Stimulated activated CD8-positive, alpha-beta memory T cell treated with anti-CD3 and anti-CD28 coated beads, Interleukin-15, amount 100 ng/mL, for 24 hours (primary cell): ENCODE results near the gene SRP68.

Experiments used
- DNase-seq: peaks from one replicate; pipeline ENCODE4 v3.0.0-alpha.2; 2020; ENCODE audit warnings: low read depth

Gene SRP68

DNA sequence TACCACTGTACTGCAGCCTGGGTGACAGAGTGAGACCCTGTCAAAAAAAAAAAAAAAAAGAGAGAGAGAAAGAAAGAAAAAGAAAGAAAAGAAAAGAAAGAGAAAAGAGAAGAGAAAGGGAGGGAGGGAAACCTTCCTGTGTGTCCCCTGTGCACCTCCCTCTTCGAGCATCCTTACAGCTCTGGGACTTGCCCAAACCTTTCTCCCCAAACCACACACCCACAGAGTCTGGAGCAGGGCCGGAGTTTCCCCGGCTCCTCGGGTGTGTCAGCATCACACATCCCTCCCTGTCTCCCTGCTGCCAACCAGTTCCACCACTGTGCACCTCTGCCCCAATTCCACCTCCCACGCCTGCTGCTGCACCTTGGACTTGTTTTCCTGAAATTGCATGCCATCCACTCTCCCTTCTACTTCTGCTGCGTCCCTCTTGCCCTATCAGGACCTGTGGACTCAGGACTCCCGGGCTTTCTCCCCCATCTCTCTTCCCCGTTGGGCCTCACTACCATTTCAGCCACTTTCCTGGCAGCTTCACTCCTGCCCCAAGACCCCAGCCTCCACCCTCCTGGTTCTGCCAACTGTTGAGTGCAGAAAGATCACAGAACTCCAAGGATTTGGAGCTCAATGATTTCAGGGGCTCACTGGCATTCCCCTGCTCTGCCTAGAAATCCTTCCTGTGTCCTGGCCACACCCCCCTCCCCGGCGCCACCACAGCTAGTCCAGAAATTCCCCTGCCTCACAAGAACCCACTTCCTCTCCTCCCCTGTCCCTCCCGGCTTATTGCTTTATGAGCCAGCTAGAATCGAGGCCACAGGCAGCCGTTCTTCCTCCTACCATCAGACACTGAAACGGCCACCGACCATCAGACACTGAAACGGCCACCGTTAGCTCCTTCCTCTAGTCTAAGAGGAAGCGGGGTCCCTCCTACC, 75.4 kb downstream of the SRP68 start:
- DNase-seq: no peak

DNA sequence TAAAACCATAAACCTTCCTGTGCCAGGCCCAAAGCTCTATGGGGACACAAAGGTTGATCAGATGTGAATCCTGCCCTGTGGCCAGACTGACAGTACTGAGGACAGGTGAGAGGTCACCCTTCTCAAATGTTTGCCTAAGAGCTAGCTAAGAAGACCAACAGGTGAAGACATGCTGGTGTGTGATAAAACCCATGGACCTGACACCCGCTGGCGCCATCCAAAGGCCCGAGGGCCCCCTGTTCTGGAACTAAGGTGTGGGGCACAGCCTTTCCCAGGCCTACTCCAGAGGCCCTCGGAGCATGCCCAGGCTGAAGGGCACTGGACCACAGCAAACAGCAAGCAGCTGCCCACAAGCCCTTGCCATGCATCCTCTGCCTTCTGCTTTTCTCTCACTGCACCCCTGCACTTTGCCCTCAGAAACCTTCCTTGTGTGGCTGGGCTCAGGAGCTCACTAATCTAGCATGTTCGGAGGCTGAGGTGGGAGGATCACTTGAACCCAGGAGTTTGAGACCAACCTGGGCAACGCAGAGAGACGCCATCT, 76.9 kb downstream of the SRP68 start:
- no peak for DNase-seq

DNA sequence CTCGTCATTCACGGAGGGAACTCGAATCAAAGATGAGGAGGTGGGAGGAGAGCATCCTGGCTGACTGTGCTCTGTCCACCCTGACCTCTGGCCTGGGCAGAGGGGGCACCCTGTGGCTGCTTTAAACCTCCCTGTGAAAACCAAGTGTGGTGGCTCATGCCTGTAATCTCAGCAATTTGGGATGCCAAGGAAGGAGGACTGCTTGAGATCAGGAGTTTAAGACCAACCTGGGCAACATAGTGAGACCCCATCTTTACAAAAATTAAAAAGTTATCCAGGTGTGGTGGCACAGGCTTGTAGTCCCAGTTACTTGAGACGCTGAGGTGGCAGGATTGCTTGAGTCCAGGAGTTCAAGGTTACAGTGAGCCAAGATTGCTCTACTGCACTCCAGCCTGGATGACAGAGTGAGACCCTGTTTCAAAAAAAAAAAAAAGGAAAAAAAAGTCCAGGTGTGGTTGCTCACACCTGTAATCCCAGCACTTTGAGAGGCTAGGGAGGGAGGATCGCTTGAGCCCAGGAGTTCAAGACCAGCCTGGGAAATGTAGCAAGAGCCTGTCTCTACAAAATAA, 77.4 kb downstream of the SRP68 start:
- no peak for DNase-seq

DNA sequence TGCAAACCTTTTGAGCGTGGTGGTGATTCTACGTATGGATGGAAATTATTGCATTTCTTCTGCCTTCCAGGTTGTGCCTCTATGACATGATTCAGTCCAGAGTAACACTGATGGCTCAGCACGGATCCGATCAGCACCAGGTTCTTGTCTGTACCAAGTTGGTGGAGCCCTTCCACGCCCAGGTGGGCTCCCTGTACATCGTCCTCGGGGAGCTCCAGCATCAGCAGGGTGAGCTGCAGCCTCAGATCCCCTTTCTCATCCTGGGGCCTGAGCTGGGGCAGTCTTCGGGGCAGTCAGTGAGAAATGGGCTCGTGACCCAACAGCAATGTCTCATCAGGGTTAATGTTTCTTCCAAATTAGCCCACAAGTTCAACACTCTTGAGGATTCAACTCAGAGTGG, 80.9 kb downstream of the SRP68 start:
- no peak for DNase-seq
